CD14-positive monocyte (primary cell): ENCODE results near the gene FOXO1. TPM values are rescaled to one million over a fixed set of nuclear protein-coding genes. Genes with fewer than 3 reads are reported as not detected.

Experiments
- DNase-seq, 3 donors: peaks; one replicate each; pipeline ENCODE4 v3.0.0-alpha.2; 2011 to 2022
- H2AFZ ChIP-seq: 2 replicates; pipeline ENCODE4 v1.6.0; 2012; ENCODE audit warnings: mild to moderate bottlenecking, low read depth, low read length, inconsistent platforms; ENCODE audit not compliant: insufficient read depth, poor library complexity, severe bottlenecking
- H3K27ac ChIP-seq, 2 donors: 1 replicate in 1 of 2; 2 replicates in 1 of 2; pipeline ENCODE4 v1.5.1; 2012 to 2013; ENCODE audit warnings: low read length in 2 of 2, control low read depth in 1 of 2, inconsistent platforms in 1 of 2, low read depth in 1 of 2, mild to moderate bottlenecking in 1 of 2
- H3K27me3 ChIP-seq, 2 donors: one replicate each; pipeline versions ENCODE4 v1.6.0 to v1.6.1; 2011 to 2013; ENCODE audit warnings: low read length in 2 of 2; ENCODE audit not compliant: control insufficient read depth in 2 of 2, insufficient read depth in 2 of 2
- H3K36me3 ChIP-seq, 2 donors: replicated peaks in 1 of 2; 1 replicate in 1 of 2; 2 replicates in 1 of 2; pipeline versions ENCODE4 v1.5.1 to v1.6.1; 2012 to 2013; ENCODE audit warnings: low read length in 2 of 2, control low read depth in 1 of 2, inconsistent platforms in 1 of 2, mild to moderate bottlenecking in 1 of 2; ENCODE audit not compliant: insufficient read depth in 2 of 2, control insufficient read depth in 1 of 2
- H3K4me1 ChIP-seq, 2 donors: 1 replicate in 1 of 2; 2 replicates in 1 of 2; pipeline versions ENCODE4 v1.5.1 to v1.6.1; 2012 to 2013; ENCODE audit warnings: low read length in 2 of 2, control low read depth in 1 of 2, inconsistent platforms in 1 of 2, mild to moderate bottlenecking in 1 of 2, moderate library complexity in 1 of 2; ENCODE audit not compliant: insufficient read depth in 2 of 2, control insufficient read depth in 1 of 2
- H3K4me2 ChIP-seq: replicated peaks from 2 replicates; pipeline ENCODE3; 2012; ENCODE audit warnings: low read length, moderate library complexity, mild to moderate bottlenecking; ENCODE audit not compliant: poor library complexity, severe bottlenecking; ENCODE audit errors: extremely low read depth
- H3K4me3 ChIP-seq, 3 experiments: fragments of 200-600 bp in 1 of 3; sonication (generic) in 1 of 3; replicated peaks in 1 of 3; 1 replicate in 2 of 3; 2 replicates in 1 of 3; pipeline ENCODE4 v1.5.1; 2011 to 2013; ENCODE audit warnings: low read length in 3 of 3, mild to moderate bottlenecking in 3 of 3, control low read depth in 2 of 3, low read depth in 2 of 3, inconsistent platforms in 1 of 3, moderate library complexity in 1 of 3
- H3K79me2 ChIP-seq: 2 replicates; pipeline ENCODE4 v1.6.0; 2012; ENCODE audit warnings: mild to moderate bottlenecking, control low read depth, inconsistent platforms, low read length, moderate library complexity; ENCODE audit not compliant: insufficient read depth
- H3K9ac ChIP-seq: 2 replicates; pipeline ENCODE4 v1.6.0; 2017; ENCODE audit warnings: low read length, mild to moderate bottlenecking; ENCODE audit not compliant: insufficient read depth, poor library complexity, severe bottlenecking
- H3K9me3 ChIP-seq, 2 donors: replicated peaks in 1 of 2; 1 replicate in 1 of 2; 2 replicates in 1 of 2; pipeline versions ENCODE4 v1.5.1 to v1.6.1; 2012 to 2013; ENCODE audit warnings: low read length in 2 of 2, control low read depth in 1 of 2; ENCODE audit not compliant: control insufficient read depth in 1 of 2, insufficient read depth in 1 of 2
- H4K20me1 ChIP-seq: 2 replicates; pipeline ENCODE4 v1.6.0; 2012; ENCODE audit warnings: mild to moderate bottlenecking, low read length, control low read depth, moderate library complexity; ENCODE audit not compliant: insufficient read depth
- H3K27ac Mint-ChIP-seq, 7 donors: one replicate each; pipeline ENCODE4 v1.8.0; 2020; ENCODE audit warnings: mild to moderate bottlenecking in 7 of 7, mixed read lengths in 7 of 7, moderate library complexity in 6 of 7, inconsistent platforms in 2 of 7
- H3K27me3 Mint-ChIP-seq, 3 donors: one replicate each; pipeline ENCODE4 v1.8.0; 2021 to 2022; ENCODE audit warnings: low read depth in 3 of 3, mild to moderate bottlenecking in 3 of 3, mixed read lengths in 3 of 3, moderate library complexity in 3 of 3, inconsistent platforms in 1 of 3
- H3K36me3 Mint-ChIP-seq, 2 donors: one replicate each; pipeline ENCODE4 v1.8.0; 2020; ENCODE audit warnings: mixed read lengths in 2 of 2, inconsistent platforms in 1 of 2, mild to moderate bottlenecking in 1 of 2
- H3K4me1 Mint-ChIP-seq: one replicate; pipeline ENCODE4 v1.8.0; 2020; ENCODE audit warnings: mild to moderate bottlenecking, mixed read lengths
- H3K4me3 Mint-ChIP-seq, 2 donors: one replicate each; pipeline ENCODE4 v1.8.0; 2020; ENCODE audit warnings: mild to moderate bottlenecking in 2 of 2, mixed read lengths in 2 of 2, moderate library complexity in 1 of 2
- H3K9me3 Mint-ChIP-seq, 7 donors: one replicate each; pipeline ENCODE4 v1.8.0; 2020 to 2022; ENCODE audit warnings: mixed read lengths in 7 of 7, mild to moderate bottlenecking in 6 of 7, moderate library complexity in 6 of 7, inconsistent platforms in 2 of 7
- CTCF ChIP-seq: fragments of 200-600 bp; IDR thresholded peaks from one replicate; pipeline ENCODE4 v1.8.0; 2022; ENCODE audit warnings: antibody characterized with exemption, mild to moderate bottlenecking
- WGBS: methylation state at CpG from one replicate; pipeline ENCODE4 v1.1.5; 2013; ENCODE audit warnings: missing lambda C conversion rate; ENCODE audit not compliant: insufficient coverage; 5-methylcytosine and 5-hydroxymethylcytosine counted together
- intact Hi-C, 2 donors: fragments of 100-400 bp; cut with micrococcal nuclease; formaldehyde crosslinking; loops; one replicate each; pipeline versions ENCODE4 v1.15.0 to v1.15.1; 2023
- polyA plus RNA-seq, 3 donors: library from polyadenylated mRNA; depleted of rRNA in 1 of 3; unstranded in 2 of 3; stranded (reverse) in 1 of 3; fragments of 300-500 nt in 2 of 3; fragments of >200 nt in 1 of 3; fragmentation: Illumina TruSeq in 2 of 3; gene quantifications; 1 replicate in 2 of 3; 2 replicates in 1 of 3; pipeline ENCODE4 v1.2.3, GENCODE V29; 2012 to 2021

The FOXO1 gene
- polyA plus RNA-seq, 3 donors, result 3.1 to 11.3 (median 8.0) TPM

- H3K4me3 Mint-ChIP-seq, result peak overlapping the region in 1 of 2 donors; percentile 83
- TF ChIP-seq CTCF, result no peak
These were observed 100.9 kb downstream of the FOXO1 start for GRCh38 chr13:40565282-40566148.

GRCh38 chr13:40564342-40565001 lies 102.0 kb downstream of the FOXO1 start:
- Histone ChIP-seq H3K36me3 (peaks cover 0 to 5% of the 10 kb centered on the region in 2 donors), H3K9ac (no peak overlapping the region), H3K27ac (no peak overlapping the region), H3K9me3 (no peaks in the 10 kb centered on the region), H3K4me3 (no peak overlapping the region), H3K4me2 (peak overlapping the region; percentile 32), H3K79me2 (peaks cover 3% of the 10 kb centered on the region), H3K4me1 (peaks cover 20 to 23% of the 10 kb centered on the region in 2 donors), H4K20me1 (peaks cover 98% of the 10 kb centered on the region), H2AFZ (no peak overlapping the region), H3K27me3 (peaks cover 9 to 36% of the 10 kb centered on the region in 2 donors)
- peak in 1 of 3 donors; percentile 47 for DNase-seq
- Mint-ChIP-seq H3K27ac (peak overlapping the region in 2 of 7 donors; percentile 3 to 30), H3K9me3 (peaks cover 0 to 8% (median 2%) of the 10 kb centered on the region in 7 donors), H3K36me3 (peaks cover 12 to 16% of the 10 kb centered on the region in 2 donors), H3K4me1 (peaks cover 35% of the 10 kb centered on the region), H3K4me3 (peak overlapping the region; percentile 2 to 83), H3K27me3 (peaks cover 27 to 54% (median 43%) of the 10 kb centered on the region in 3 donors)
- intact Hi-C loops, result no loop called here
- TF ChIP-seq CTCF, result no peak
- 18% methylated on average over 11 of the region's 15 CpGs for WGBS

More at GRCh38 chr13:40565282-40566148, 100.9 kb downstream of the FOXO1 start:
- WGBS, result 94% methylated on average over 4 of the region's 5 CpGs
- H3K9me3 Mint-ChIP-seq, result peaks cover 0 to 3% (median 0%) of the 10 kb centered on the region in 7 donors
- no peak overlapping the region for H3K4me2 ChIP-seq
- H3K27ac Mint-ChIP-seq, result peak overlapping the region in 1 of 7 donors; percentile 21
- peaks cover 38% of the 10 kb centered on the region for H3K4me1 Mint-ChIP-seq
- no peak overlapping the region for H2AFZ ChIP-seq
- H4K20me1 ChIP-seq, result peaks cover 96% of the 10 kb centered on the region
- peaks cover 2 to 6% of the 10 kb centered on the region in 2 donors for H3K36me3 Mint-ChIP-seq
- intact Hi-C loops, result no loop called here
- no peak overlapping the region for H3K4me3 ChIP-seq
- peaks cover 9 to 34% of the 10 kb centered on the region in 2 donors for H3K27me3 ChIP-seq
- H3K9ac ChIP-seq, result no peak overlapping the region
- H3K79me2 ChIP-seq, result peaks cover 3% of the 10 kb centered on the region
- H3K27me3 Mint-ChIP-seq, result peaks cover 23 to 52% (median 35%) of the 10 kb centered on the region in 3 donors
- H3K4me1 ChIP-seq, result peaks cover 20 to 23% of the 10 kb centered on the region in 2 donors
- H3K36me3 ChIP-seq, result no peaks in the 10 kb centered on the region
- peak in 1 of 3 donors; percentile 29 for DNase-seq
- no peak overlapping the region for H3K27ac ChIP-seq
- no peaks in the 10 kb centered on the region for H3K9me3 ChIP-seq
